Type B pancreatic cell (in vitro differentiated cells): ENCODE data around the gene BARHL2. TPM values are rescaled to one million over a fixed set of nuclear protein-coding genes. Genes with fewer than 3 reads are reported as not detected.

Source experiments
- DNase-seq: peaks from one replicate; pipeline ENCODE4 v3.0.0; 2021; ENCODE audit warnings: mixed read lengths; ENCODE audit not compliant: unreplicated experiment; ENCODE audit errors: extremely low spot score
- H3K27ac Mint-ChIP-seq: 2 replicates; pipeline ENCODE4 v1.8.0; 2021; ENCODE audit warnings: mild to moderate bottlenecking, mixed read lengths
- H3K27me3 Mint-ChIP-seq: 2 replicates; pipeline ENCODE4 v1.8.0; 2021; ENCODE audit warnings: mixed read lengths
- H3K36me3 Mint-ChIP-seq: 2 replicates; pipeline ENCODE4 v1.8.0; 2021; ENCODE audit warnings: mixed read lengths
- H3K4me1 Mint-ChIP-seq: one replicate; pipeline ENCODE4 v1.8.0; 2021; ENCODE audit warnings: mixed read lengths; ENCODE audit not compliant: unreplicated experiment
- H3K4me3 Mint-ChIP-seq: 2 replicates; pipeline ENCODE4 v1.8.0; 2021; ENCODE audit warnings: mild to moderate bottlenecking, mixed read lengths
- H3K9me3 Mint-ChIP-seq: 2 replicates; pipeline ENCODE4 v1.8.0; 2021; ENCODE audit warnings: mixed read lengths
- total RNA-seq: library from RNA; stranded (reverse); gene quantifications from 2 replicates; pipeline ENCODE4 v1.2.1, GENCODE V29; 2021; ENCODE audit warnings: low replicate concordance
- TF ChIP-seq, protein P1 (sequence below): fragments of 200-600 bp; sonication (generic); conservative IDR thresholded peaks from 2 replicates; pipeline ENCODE4 v1.5.0; 2021; ENCODE audit warnings: antibody characterized with exemption, mild to moderate bottlenecking

Gene BARHL2
- total RNA-seq, 1 donor from 2014 or later: 14.8 TPM

DNA sequence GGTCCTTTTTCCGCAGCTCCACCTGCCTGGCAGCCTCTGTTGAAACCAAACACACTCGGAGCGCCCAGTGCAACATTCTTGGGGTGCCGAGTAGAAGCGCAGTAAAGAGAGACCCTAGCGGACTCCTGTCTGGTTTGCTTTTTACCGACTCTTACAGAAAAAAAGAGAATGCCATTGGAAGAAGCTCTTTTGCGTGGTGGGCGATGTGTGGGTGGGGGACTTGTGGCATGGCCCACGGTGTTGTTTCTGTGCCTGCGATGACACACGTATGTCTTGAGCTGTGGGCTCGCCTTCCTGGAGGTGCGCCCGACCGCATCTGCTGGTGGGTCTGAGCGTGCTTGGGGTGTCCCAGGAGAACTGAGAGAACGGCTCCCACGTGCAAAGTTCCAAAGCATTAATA lies 7.3 kb upstream of the BARHL2 start:
- Mint-ChIP-seq H3K27ac (no peak overlapping the region), H3K4me1 (peaks cover 21% of the 10 kb centered on the region), H3K27me3 (peaks cover 98% of the 10 kb centered on the region), H3K36me3 (peaks cover 3% of the 10 kb centered on the region), H3K4me3 (peak overlapping the region; percentile 83), H3K9me3 (peaks cover 4% of the 10 kb centered on the region)
- TF ChIP-seq, protein P1, sequence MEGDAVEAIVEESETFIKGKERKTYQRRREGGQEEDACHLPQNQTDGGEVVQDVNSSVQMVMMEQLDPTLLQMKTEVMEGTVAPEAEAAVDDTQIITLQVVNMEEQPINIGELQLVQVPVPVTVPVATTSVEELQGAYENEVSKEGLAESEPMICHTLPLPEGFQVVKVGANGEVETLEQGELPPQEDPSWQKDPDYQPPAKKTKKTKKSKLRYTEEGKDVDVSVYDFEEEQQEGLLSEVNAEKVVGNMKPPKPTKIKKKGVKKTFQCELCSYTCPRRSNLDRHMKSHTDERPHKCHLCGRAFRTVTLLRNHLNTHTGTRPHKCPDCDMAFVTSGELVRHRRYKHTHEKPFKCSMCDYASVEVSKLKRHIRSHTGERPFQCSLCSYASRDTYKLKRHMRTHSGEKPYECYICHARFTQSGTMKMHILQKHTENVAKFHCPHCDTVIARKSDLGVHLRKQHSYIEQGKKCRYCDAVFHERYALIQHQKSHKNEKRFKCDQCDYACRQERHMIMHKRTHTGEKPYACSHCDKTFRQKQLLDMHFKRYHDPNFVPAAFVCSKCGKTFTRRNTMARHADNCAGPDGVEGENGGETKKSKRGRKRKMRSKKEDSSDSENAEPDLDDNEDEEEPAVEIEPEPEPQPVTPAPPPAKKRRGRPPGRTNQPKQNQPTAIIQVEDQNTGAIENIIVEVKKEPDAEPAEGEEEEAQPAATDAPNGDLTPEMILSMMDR: no peak
- DNase-seq: no peak

DNA sequence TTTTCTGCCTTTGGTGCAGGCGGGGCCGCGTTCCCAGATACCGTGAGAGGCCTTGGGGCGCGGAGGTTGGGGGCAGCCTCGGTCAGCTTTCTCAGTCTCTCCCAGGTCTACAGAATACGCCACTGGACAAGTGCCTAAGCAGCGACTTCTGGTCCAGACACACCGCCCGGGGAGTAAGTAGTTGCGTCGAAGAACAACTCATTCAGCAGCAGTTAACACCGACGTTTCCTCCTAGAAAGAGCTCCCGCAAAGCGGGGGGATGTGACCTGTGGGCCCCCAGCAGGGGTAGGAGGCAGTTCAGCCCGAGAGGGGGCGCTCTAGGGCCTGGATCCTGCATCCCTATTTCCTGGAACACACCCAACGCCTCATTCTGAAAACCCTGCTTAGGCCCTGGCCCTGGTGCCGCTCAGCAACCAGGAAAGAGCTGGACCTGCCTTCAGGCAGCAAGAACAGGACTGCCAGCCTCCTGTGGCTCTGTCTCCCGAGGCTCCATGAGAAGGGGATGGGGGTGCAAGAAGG lies 6.5 kb upstream of the BARHL2 start:
- H3K9me3 Mint-ChIP-seq: peaks cover 4% of the 10 kb centered on the region
- peak overlapping the region; percentile 83 for H3K4me3 Mint-ChIP-seq
- H3K36me3 Mint-ChIP-seq: peaks cover 3% of the 10 kb centered on the region
- DNase-seq: no peak
- H3K27ac Mint-ChIP-seq: no peak overlapping the region
- TF ChIP-seq, protein P1: peak; percentile 60
- peaks cover 98% of the 10 kb centered on the region for H3K27me3 Mint-ChIP-seq
- peaks cover 27% of the 10 kb centered on the region for H3K4me1 Mint-ChIP-seq

DNA sequence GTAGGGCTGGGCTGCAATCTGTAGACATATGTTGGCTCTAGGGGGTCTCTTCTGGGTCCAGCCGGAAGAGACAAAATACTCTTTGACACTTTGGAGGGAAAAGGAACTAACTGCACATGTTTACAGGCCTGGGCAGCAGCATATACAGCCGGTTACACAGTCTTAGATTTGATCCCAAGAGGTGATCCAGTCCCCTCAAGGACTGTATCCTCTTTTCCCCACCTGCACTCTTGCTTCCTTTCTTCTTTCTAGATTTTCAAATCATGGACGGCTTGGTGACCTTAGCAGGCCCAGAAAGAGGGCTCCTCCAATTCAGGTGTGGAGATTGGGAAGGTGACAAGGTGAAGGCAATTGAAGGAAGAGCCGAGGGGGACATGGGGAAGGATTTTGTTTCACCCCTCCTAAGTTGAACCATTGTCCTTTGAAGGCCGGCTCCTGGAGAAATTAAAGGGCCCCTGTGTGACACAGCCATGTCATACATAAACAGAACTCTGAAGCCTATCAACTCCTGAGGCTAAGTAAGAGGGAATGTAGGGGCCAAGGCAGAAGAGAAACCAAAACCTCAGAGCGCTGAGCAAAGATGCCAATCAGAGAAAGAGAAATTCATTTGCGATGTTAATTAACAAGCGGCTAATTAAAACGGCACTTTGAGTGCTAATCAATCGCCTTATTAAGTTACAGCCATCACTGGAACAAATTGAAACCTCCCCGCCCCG lies 5.9 kb upstream of the BARHL2 start:
- Mint-ChIP-seq H3K4me1 (peaks cover 30% of the 10 kb centered on the region), H3K9me3 (peaks cover 4% of the 10 kb centered on the region), H3K27ac (no peak overlapping the region), H3K36me3 (peaks cover 3% of the 10 kb centered on the region), H3K27me3 (peaks cover 98% of the 10 kb centered on the region), H3K4me3 (peak overlapping the region; percentile 83)
- TF ChIP-seq, protein P1: no peak
- no peak for DNase-seq

DNA sequence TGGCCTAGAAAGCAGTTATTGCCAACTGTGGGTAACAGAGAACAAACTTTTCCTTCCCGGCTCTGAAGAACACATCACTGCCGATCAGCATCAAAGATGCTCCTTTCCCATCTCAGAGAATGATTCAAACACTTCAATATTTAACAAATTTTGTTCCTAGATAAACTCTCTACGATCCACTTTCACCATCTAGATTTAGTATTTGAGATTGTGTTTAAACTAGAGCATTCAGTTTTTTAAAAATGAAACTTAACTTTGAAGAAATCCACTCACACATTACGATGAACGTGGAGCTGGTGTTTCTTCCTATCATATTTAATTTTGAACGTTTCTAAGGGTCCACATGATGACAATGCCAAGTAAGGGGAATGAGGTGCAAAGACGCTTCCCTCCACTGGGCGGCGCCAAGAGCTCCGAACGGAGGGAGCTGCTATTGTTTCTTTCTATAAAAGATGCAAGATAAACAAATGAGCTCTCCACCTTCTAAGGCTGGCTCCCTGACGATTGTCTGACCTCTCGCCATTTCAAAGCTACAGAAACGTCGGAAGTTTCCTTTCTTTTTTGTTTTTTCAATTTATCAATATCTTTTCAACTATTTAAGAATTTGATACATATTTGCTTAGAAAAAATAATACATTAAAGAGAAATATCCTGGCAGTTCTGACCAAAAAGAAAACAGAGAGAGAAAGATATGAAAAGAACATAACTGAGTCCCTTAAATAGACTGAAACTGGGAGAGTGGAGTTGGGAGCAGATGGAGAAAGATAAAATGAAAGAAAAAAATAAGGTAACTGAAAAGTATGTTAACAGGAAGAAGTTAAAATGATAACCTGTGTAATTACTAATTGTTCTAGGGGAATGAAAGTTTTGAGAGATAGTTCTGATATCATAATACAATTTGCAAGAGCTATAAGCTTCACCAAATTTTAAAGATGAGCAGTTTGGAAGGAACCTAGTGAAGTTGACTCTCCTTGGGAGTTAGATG lies 4.4 kb upstream of the BARHL2 start:
- Mint-ChIP-seq H3K4me3 (peak overlapping the region; percentile 73), H3K9me3 (peaks cover 4% of the 10 kb centered on the region), H3K4me1 (peaks cover 29% of the 10 kb centered on the region), H3K36me3 (peaks cover 3% of the 10 kb centered on the region), H3K27ac (peak overlapping the region; percentile 52), H3K27me3 (peaks cover 93% of the 10 kb centered on the region)
- DNase-seq: no peak
- TF ChIP-seq, protein P1: peak; percentile 89

DNA sequence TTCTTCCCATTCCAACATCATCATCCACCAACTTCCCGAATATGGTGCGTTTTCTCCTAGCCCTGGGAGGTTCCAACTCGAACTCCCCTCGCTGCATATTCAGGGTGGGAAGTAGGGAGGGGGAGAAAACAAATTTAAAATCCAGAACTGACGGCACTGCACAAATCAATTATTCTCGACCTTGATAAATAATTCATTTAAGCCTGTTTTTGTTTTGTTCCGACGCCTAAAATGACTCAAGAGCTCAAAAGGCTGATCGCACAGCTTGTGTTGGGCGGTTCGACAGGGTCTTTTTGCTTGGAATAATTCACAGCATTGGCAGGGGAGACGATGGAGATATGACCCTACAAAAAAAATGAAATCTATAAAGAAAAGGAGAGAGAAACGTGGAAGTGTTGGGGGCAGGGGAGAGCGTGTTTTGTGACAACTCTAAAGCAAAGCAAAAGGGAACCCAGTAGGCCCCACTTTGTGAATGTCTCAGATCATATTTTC lies 3.1 kb upstream of the BARHL2 start:
- H3K4me1 Mint-ChIP-seq: peaks cover 17% of the 10 kb centered on the region
- no peak for DNase-seq
- peaks cover 4% of the 10 kb centered on the region for H3K9me3 Mint-ChIP-seq
- peak overlapping the region; percentile 32 for H3K4me3 Mint-ChIP-seq
- H3K27me3 Mint-ChIP-seq: peaks cover 93% of the 10 kb centered on the region
- H3K36me3 Mint-ChIP-seq: peaks cover 3% of the 10 kb centered on the region
- H3K27ac Mint-ChIP-seq: peak overlapping the region; percentile 8
- TF ChIP-seq, protein P1: no peak
